Measurements from ENCODE around the gene BCAP29.

GRCh38 chr7:107622429-107622828, 42.4 kb downstream of the BCAP29 start:
- TF ChIP-seq CTCF (IDR thresholded peaks at IDR 0.05; ENCODE audit: low read length) (no peak), EZH2 (IDR thresholded peaks at IDR 0.05; ENCODE audit: borderline replicate concordance, low read length) (no peak)
